ENCODE measurements around the gene PRDM15. TPM values are rescaled to one million over a fixed set of nuclear protein-coding genes. Genes with fewer than 3 reads are reported as not detected.

PRDM15 gene
- total and polyA plus RNA-seq, 7 experiments from 2014 or later = 1.3 to 20.1 (median 15.1) TPM

- CTCF ChIA-PET = no interaction called here
Observed at GRCh38 chr21:41808846-41809245, 70.3 kb downstream of the PRDM15 start.

GRCh38 chr21:41808094-41808493 lies 71.0 kb downstream of the PRDM15 start:
- Histone ChIP-seq H3K4me3 (ENCODE audit: low read length) (no peak overlapping the region), H3K9me3 (ENCODE audit: control insufficient read depth in 2 of 3, low read length in 3 of 3) (no peaks in the 10 kb centered on the region), H3K27ac (ENCODE audit: low read depth, low read length) (no peak overlapping the region), H3K4me1 (ENCODE audit: control insufficient read depth in 2 of 2, insufficient read depth in 2 of 2, low read length in 2 of 2) (no peaks in the 10 kb centered on the region), H3K27me3 (ENCODE audit: control insufficient read depth in 2 of 2, insufficient read depth in 2 of 2, low read length in 2 of 2) (no peaks in the 10 kb centered on the region), H3K36me3 (ENCODE audit: control insufficient read depth in 2 of 3, insufficient read depth in 3 of 3, low read length in 3 of 3) (peaks cover 0 to 53% (median 4%) of the 10 kb centered on the region in 3 experiments)
- H3K36me3 Mint-ChIP-seq = peaks cover 0 to 62% (median 19%) of the 10 kb centered on the region in 5 donors
- intact Hi-C loops (cut with micrococcal nuclease) = no loop called here
- H3K27me3 Mint-ChIP-seq = no peaks in the 10 kb centered on the region
- no peak overlapping the region for H3K4me3 Mint-ChIP-seq
- CTCF ChIA-PET = no interaction called here
- H3K9me3 Mint-ChIP-seq = peaks cover 0 to 15% (median 0%) of the 10 kb centered on the region in 11 donors
- peaks cover 0 to 4% (median 0%) of the 10 kb centered on the region in 7 donors for H3K4me1 Mint-ChIP-seq
- POLR2A ChIA-PET = no interaction called here
- DNase-seq (no peak), ATAC-seq (no peak)
- H3K27ac Mint-ChIP-seq = no peak overlapping the region

More at GRCh38 chr21:41808846-41809245, 70.3 kb downstream of the PRDM15 start:
- Mint-ChIP-seq H3K4me1 (peaks cover 0 to 4% (median 0%) of the 10 kb centered on the region in 7 donors), H3K4me3 (no peak overlapping the region), H3K9me3 (peaks cover 0 to 15% (median 0%) of the 10 kb centered on the region in 11 donors), H3K36me3 (peaks cover 0 to 63% (median 19%) of the 10 kb centered on the region in 5 donors), H3K27me3 (no peaks in the 10 kb centered on the region), H3K27ac (no peak overlapping the region)
- Histone ChIP-seq H3K36me3 (ENCODE audit: control insufficient read depth in 2 of 3, insufficient read depth in 3 of 3, low read length in 3 of 3) (peaks cover 0 to 54% (median 4%) of the 10 kb centered on the region in 3 experiments), H3K9me3 (ENCODE audit: control insufficient read depth in 2 of 3, low read length in 3 of 3) (no peaks in the 10 kb centered on the region), H3K27me3 (ENCODE audit: control insufficient read depth in 2 of 2, insufficient read depth in 2 of 2, low read length in 2 of 2) (no peaks in the 10 kb centered on the region), H3K4me3 (ENCODE audit: low read length) (no peak overlapping the region), H3K4me1 (ENCODE audit: control insufficient read depth in 2 of 2, insufficient read depth in 2 of 2, low read length in 2 of 2) (no peaks in the 10 kb centered on the region), H3K27ac (ENCODE audit: low read depth, low read length) (no peak overlapping the region)
- ATAC-seq (no peak), DNase-seq (no peak)
- POLR2A ChIA-PET = no interaction called here
- intact Hi-C loops (cut with micrococcal nuclease) = no loop called here

- H3K4me3 Mint-ChIP-seq = no peak overlapping the region
Observed at GRCh38 chr21:41806773-41807172, 72.4 kb downstream of the PRDM15 start.

GRCh38 chr21:41805643-41806042 lies 73.5 kb downstream of the PRDM15 start:
- peaks cover 0 to 4% (median 0%) of the 10 kb centered on the region in 7 donors for H3K4me1 Mint-ChIP-seq
- H3K27me3 Mint-ChIP-seq = no peaks in the 10 kb centered on the region
- DNase-seq (no peak), ATAC-seq (no peak)
- ChIA-PET POLR2A (no interaction called here), CTCF (no interaction called here)
- H3K27ac Mint-ChIP-seq = peak overlapping the region in 1 of 9 donors; percentile 69
- intact Hi-C loops (cut with micrococcal nuclease) = no loop called here
- peaks cover 0 to 65% (median 19%) of the 10 kb centered on the region in 5 donors for H3K36me3 Mint-ChIP-seq
- Histone ChIP-seq H3K4me1 (ENCODE audit: control insufficient read depth in 2 of 2, insufficient read depth in 2 of 2, low read length in 2 of 2) (no peaks in the 10 kb centered on the region), H3K36me3 (ENCODE audit: control insufficient read depth in 2 of 3, insufficient read depth in 3 of 3, low read length in 3 of 3) (peaks cover 2 to 59% (median 5%) of the 10 kb centered on the region in 3 experiments), H3K9me3 (ENCODE audit: control insufficient read depth in 2 of 3, low read length in 3 of 3) (no peaks in the 10 kb centered on the region), H3K27me3 (ENCODE audit: control insufficient read depth in 2 of 2, insufficient read depth in 2 of 2, low read length in 2 of 2) (no peaks in the 10 kb centered on the region), H3K27ac (ENCODE audit: low read depth, low read length) (no peak overlapping the region), H3K4me3 (ENCODE audit: low read length) (no peak overlapping the region)
- H3K9me3 Mint-ChIP-seq = peaks cover 0 to 15% (median 0%) of the 10 kb centered on the region in 11 donors
- no peak overlapping the region for H3K4me3 Mint-ChIP-seq

More at GRCh38 chr21:41806773-41807172, 72.4 kb downstream of the PRDM15 start:
- Mint-ChIP-seq H3K9me3 (peaks cover 0 to 15% (median 0%) of the 10 kb centered on the region in 11 donors), H3K4me1 (peaks cover 0 to 4% (median 0%) of the 10 kb centered on the region in 7 donors), H3K27ac (peak overlapping the region in 3 of 9 donors; percentile 9 to 38 (median 17)), H3K27me3 (no peaks in the 10 kb centered on the region), H3K36me3 (peaks cover 0 to 61% (median 19%) of the 10 kb centered on the region in 5 donors)
- Histone ChIP-seq H3K9me3 (ENCODE audit: control insufficient read depth in 2 of 3, low read length in 3 of 3) (no peaks in the 10 kb centered on the region), H3K36me3 (ENCODE audit: control insufficient read depth in 2 of 3, insufficient read depth in 3 of 3, low read length in 3 of 3) (peaks cover 0 to 53% (median 4%) of the 10 kb centered on the region in 3 experiments), H3K4me1 (ENCODE audit: control insufficient read depth in 2 of 2, insufficient read depth in 2 of 2, low read length in 2 of 2) (no peaks in the 10 kb centered on the region), H3K27me3 (ENCODE audit: control insufficient read depth in 2 of 2, insufficient read depth in 2 of 2, low read length in 2 of 2) (no peaks in the 10 kb centered on the region), H3K27ac (ENCODE audit: low read depth, low read length) (no peak overlapping the region), H3K4me3 (ENCODE audit: low read length) (no peak overlapping the region)
- CTCF ChIA-PET = interaction anchor here (1.0 kb wide), 1 partner anchor 10 kb away, joined by 3 read pairs; no protein-coding TSS in a partner anchor
- DNase-seq (no peak), ATAC-seq (no peak)
- intact Hi-C loops (cut with micrococcal nuclease) = no loop called here
- POLR2A ChIA-PET = no interaction called here

- H3K36me3 ChIP-seq (ENCODE audit: control insufficient read depth in 2 of 3, insufficient read depth in 3 of 3, low read length in 3 of 3) = peaks cover 0 to 59% (median 6%) of the 10 kb centered on the region in 3 experiments
- ATAC-seq (no peak), DNase-seq (no peak)
- Mint-ChIP-seq H3K4me3 (no peak overlapping the region), H3K9me3 (peaks cover 0 to 15% (median 0%) of the 10 kb centered on the region in 11 donors), H3K27me3 (no peaks in the 10 kb centered on the region), H3K4me1 (peaks cover 0 to 4% (median 0%) of the 10 kb centered on the region in 7 donors), H3K36me3 (peaks cover 0 to 67% (median 19%) of the 10 kb centered on the region in 5 donors), H3K27ac (peak overlapping the region in 1 of 9 donors; percentile 7)
- H3K4me3 ChIP-seq (ENCODE audit: low read length) = no peak overlapping the region
- no peaks in the 10 kb centered on the region for H3K4me1 ChIP-seq (ENCODE audit: control insufficient read depth in 2 of 2, insufficient read depth in 2 of 2, low read length in 2 of 2)
- CTCF ChIA-PET = no interaction called here
- no peaks in the 10 kb centered on the region for H3K27me3 ChIP-seq (ENCODE audit: control insufficient read depth in 2 of 2, insufficient read depth in 2 of 2, low read length in 2 of 2)
- H3K27ac ChIP-seq (ENCODE audit: low read depth, low read length) = no peak overlapping the region
- intact Hi-C loops (cut with micrococcal nuclease) = no loop called here
- POLR2A ChIA-PET = no interaction called here
- no peaks in the 10 kb centered on the region for H3K9me3 ChIP-seq (ENCODE audit: control insufficient read depth in 2 of 3, low read length in 3 of 3)
Observed at GRCh38 chr21:41805038-41805437, 74.1 kb downstream of the PRDM15 start.

GRCh38 chr21:41804381-41804780 lies 74.8 kb downstream of the PRDM15 start:
- DNase-seq (no peak), ATAC-seq (no peak)
- POLR2A ChIA-PET = no interaction called here
- H3K27me3 ChIP-seq (ENCODE audit: control insufficient read depth in 2 of 2, insufficient read depth in 2 of 2, low read length in 2 of 2) = no peaks in the 10 kb centered on the region
- no peak overlapping the region for H3K4me3 ChIP-seq (ENCODE audit: low read length)
- no peak overlapping the region for H3K27ac ChIP-seq (ENCODE audit: low read depth, low read length)
- H3K36me3 Mint-ChIP-seq = peaks cover 0 to 67% (median 17%) of the 10 kb centered on the region in 5 donors
- H3K4me1 Mint-ChIP-seq = peaks cover 0 to 4% (median 0%) of the 10 kb centered on the region in 7 donors
- no peak overlapping the region for H3K27ac Mint-ChIP-seq
- CTCF ChIA-PET = no interaction called here
- intact Hi-C loops (cut with micrococcal nuclease) = no loop called here
- H3K36me3 ChIP-seq (ENCODE audit: control insufficient read depth in 2 of 3, insufficient read depth in 3 of 3, low read length in 3 of 3) = peaks cover 0 to 60% (median 9%) of the 10 kb centered on the region in 3 experiments
- no peaks in the 10 kb centered on the region for H3K4me1 ChIP-seq (ENCODE audit: control insufficient read depth in 2 of 2, insufficient read depth in 2 of 2, low read length in 2 of 2)
- H3K4me3 Mint-ChIP-seq = no peak overlapping the region
- no peaks in the 10 kb centered on the region for H3K27me3 Mint-ChIP-seq
- H3K9me3 Mint-ChIP-seq = peaks cover 0 to 15% (median 0%) of the 10 kb centered on the region in 11 donors
- no peaks in the 10 kb centered on the region for H3K9me3 ChIP-seq (ENCODE audit: control insufficient read depth in 2 of 3, low read length in 3 of 3)

- H3K27ac Mint-ChIP-seq = no peak overlapping the region
- Histone ChIP-seq H3K4me3 (ENCODE audit: low read length) (no peak overlapping the region), H3K9me3 (ENCODE audit: control insufficient read depth in 2 of 3, low read length in 3 of 3) (no peaks in the 10 kb centered on the region), H3K27ac (ENCODE audit: low read depth, low read length) (no peak overlapping the region), H3K4me1 (ENCODE audit: control insufficient read depth in 2 of 2, insufficient read depth in 2 of 2, low read length in 2 of 2) (no peaks in the 10 kb centered on the region), H3K36me3 (ENCODE audit: control insufficient read depth in 2 of 3, insufficient read depth in 3 of 3, low read length in 3 of 3) (peaks cover 0 to 60% (median 9%) of the 10 kb centered on the region in 3 experiments), H3K27me3 (ENCODE audit: control insufficient read depth in 2 of 2, insufficient read depth in 2 of 2, low read length in 2 of 2) (no peaks in the 10 kb centered on the region)
- no peak for ATAC-seq
- H3K4me3 Mint-ChIP-seq = no peak overlapping the region
- H3K27me3 Mint-ChIP-seq = no peaks in the 10 kb centered on the region
- intact Hi-C loops (cut with micrococcal nuclease) = no loop called here
- no peak for DNase-seq
- H3K9me3 Mint-ChIP-seq = peaks cover 0 to 15% (median 0%) of the 10 kb centered on the region in 11 donors
- peaks cover 0 to 4% (median 0%) of the 10 kb centered on the region in 7 donors for H3K4me1 Mint-ChIP-seq
- POLR2A ChIA-PET = no interaction called here
- peaks cover 0 to 61% (median 17%) of the 10 kb centered on the region in 5 donors for H3K36me3 Mint-ChIP-seq
- CTCF ChIA-PET = no interaction called here
Observed at GRCh38 chr21:41803316-41803715, 75.8 kb downstream of the PRDM15 start.
